B cell (primary cell): ENCODE results near the gene ADCY10. TPM values are rescaled to one million over a fixed set of nuclear protein-coding genes. Genes with fewer than 3 reads are reported as not detected.

Experiments
- ATAC-seq: fragments of 200-7000 bp; cut with Tn5 transposase; one replicate; pipeline ENCODE4 v1.10.0; 2021; ENCODE audit warnings: low read depth, mild to moderate bottlenecking, moderate number of reproducible peaks, moderate library complexity
- CTCF ChIA-PET: fragments of 350-600 bp; sonication (Branson Sonifier 250); formaldehyde crosslinking; loops from one replicate; lab custom pipeline; 2021; ENCODE audit warnings: antibody characterized with exemption, inconsistent platforms; lab: Charles Lee
- POLR2A ChIA-PET: fragments of 350-600 bp; sonication (Branson Sonifier 250); formaldehyde crosslinking; loops from one replicate; lab custom pipeline; 2021; ENCODE audit warnings: antibody characterized with exemption; lab: Charles Lee
- DNase-seq: peaks from one replicate; pipeline ENCODE4 v3.0.0; 2013
- H2AFZ ChIP-seq: 2 replicates; pipeline ENCODE4 v1.6.1; 2012; ENCODE audit warnings: mild to moderate bottlenecking, low read depth, low read length; ENCODE audit not compliant: insufficient read depth, poor library complexity, severe bottlenecking
- H3K27ac ChIP-seq, 2 donors: 1 replicate in 1 of 2; 2 replicates in 1 of 2; pipeline ENCODE4 v1.5.1; 2012 to 2013; ENCODE audit warnings: low read length in 2 of 2, mild to moderate bottlenecking in 2 of 2, moderate library complexity in 1 of 2
- H3K27me3 ChIP-seq, 4 experiments: fragments of 200-600 bp in 1 of 4; sonication (generic) in 1 of 4; replicated peaks in 1 of 4; 1 replicate in 2 of 4; 2 replicates in 2 of 4; pipeline versions ENCODE4 v1.6.1 to v1.7.0; 2013 to 2016; ENCODE audit warnings: low read length in 3 of 4, mild to moderate bottlenecking in 2 of 4, mixed read lengths in 1 of 4, moderate library complexity in 1 of 4; ENCODE audit not compliant: insufficient read depth in 4 of 4, control insufficient read depth in 3 of 4; ENCODE audit errors: control extremely low read depth in 1 of 4
- H3K36me3 ChIP-seq, 2 experiments: replicated peaks in 1 of 2; 1 replicate in 1 of 2; 2 replicates in 1 of 2; pipeline versions ENCODE4 v1.6.1 to v1.7.1; 2013; ENCODE audit warnings: low read length in 1 of 2; ENCODE audit not compliant: insufficient read depth in 2 of 2, control insufficient read depth in 1 of 2; ENCODE audit errors: control extremely low read depth in 1 of 2, extremely low read depth in 1 of 2
- H3K4me1 ChIP-seq, 2 donors: fragments of 200-600 bp in 1 of 2; sonication (generic) in 1 of 2; 1 replicate in 1 of 2; 2 replicates in 1 of 2; pipeline versions ENCODE4 v1.5.1 to v1.6.1; 2013 to 2017; ENCODE audit warnings: low read length in 2 of 2; ENCODE audit not compliant: control insufficient read depth in 2 of 2, insufficient read depth in 2 of 2
- H3K4me2 ChIP-seq: replicated peaks from 2 replicates; pipeline ENCODE3; 2012; ENCODE audit warnings: mild to moderate bottlenecking, low read depth, low read length; ENCODE audit not compliant: poor library complexity, severe bottlenecking
- H3K4me3 ChIP-seq, 5 experiments: fragments of 200-600 bp in 1 of 5; sonication (generic) in 1 of 5; 1 replicate in 3 of 5; 2 replicates in 2 of 5; pipeline versions ENCODE4 v1.5.1 to v1.7.0; 2011 to 2016; ENCODE audit warnings: low read length in 4 of 5, mild to moderate bottlenecking in 4 of 5, low read depth in 2 of 5, control low read depth in 1 of 5, moderate library complexity in 1 of 5; ENCODE audit not compliant: insufficient read depth in 1 of 5; ENCODE audit errors: control extremely low read depth in 1 of 5, extremely low read depth in 1 of 5
- H3K79me2 ChIP-seq: fragments of 200-600 bp; sonication (generic); one replicate; pipeline ENCODE4 v1.6.0; 2016; ENCODE audit warnings: low read length; ENCODE audit not compliant: control insufficient read depth, insufficient read depth
- H3K9ac ChIP-seq: fragments of 200-600 bp; sonication (generic); 2 replicates; pipeline ENCODE4 v1.6.1; 2017; ENCODE audit warnings: mild to moderate bottlenecking, low read length, moderate library complexity
- H3K9me3 ChIP-seq, 3 donors: one replicate each; pipeline versions ENCODE4 v1.6.1 to v1.7.1; 2013; ENCODE audit warnings: low read length in 2 of 3; ENCODE audit not compliant: control insufficient read depth in 2 of 3, insufficient read depth in 1 of 3; ENCODE audit errors: control extremely low read depth in 1 of 3
- H4K20me1 ChIP-seq: 2 replicates; pipeline ENCODE4 v1.6.0; 2012; ENCODE audit warnings: mild to moderate bottlenecking, low read length; ENCODE audit not compliant: insufficient read depth, control insufficient read depth, poor library complexity, severe bottlenecking
- H3K27ac Mint-ChIP-seq: one replicate; pipeline ENCODE4 v1.8.0; 2021; ENCODE audit warnings: mixed read lengths
- H3K27me3 Mint-ChIP-seq: one replicate; pipeline ENCODE4 v1.8.0; 2021; ENCODE audit warnings: mixed read lengths
- H3K4me1 Mint-ChIP-seq: one replicate; pipeline ENCODE4 v1.8.0; 2021; ENCODE audit warnings: mixed read lengths
- H3K4me3 Mint-ChIP-seq: one replicate; pipeline ENCODE4 v1.8.0; 2021; ENCODE audit warnings: mixed read lengths
- H3K9me3 Mint-ChIP-seq: one replicate; pipeline ENCODE4 v1.8.0; 2022; ENCODE audit warnings: mixed read lengths; ENCODE audit not compliant: insufficient read depth
- CTCF ChIP-seq: fragments of 200-600 bp; IDR thresholded peaks from one replicate; pipeline ENCODE4 v1.8.0; 2022; ENCODE audit warnings: antibody characterized with exemption, mild to moderate bottlenecking
- EZH2 ChIP-seq: IDR thresholded peaks from 2 replicates; pipeline ENCODE4 v1.6.1; 2012; ENCODE audit warnings: borderline replicate concordance, low read depth, mild to moderate bottlenecking, moderate library complexity, low read length; ENCODE audit not compliant: insufficient read depth, poor library complexity, severe bottlenecking
- WGBS: methylation state at CpG from one replicate; pipeline ENCODE4 v1.1.5; 2013; ENCODE audit warnings: missing lambda C conversion rate; ENCODE audit not compliant: insufficient coverage; 5-methylcytosine and 5-hydroxymethylcytosine counted together
- intact Hi-C: fragments of 100-400 bp; cut with micrococcal nuclease; formaldehyde crosslinking; loops from one replicate; pipeline ENCODE4 v1.10.0; 2022
- polyA plus RNA-seq: library from polyadenylated mRNA; depleted of rRNA; stranded (reverse); fragments of >200 nt; gene quantifications from 2 replicates; pipeline ENCODE4 v1.2.3, GENCODE V29; 2012
- total RNA-seq, 2 donors: library from RNA; stranded (reverse); fragments of 120-200 nt in 1 of 2; gene quantifications; 1 replicate in 1 of 2; 2 replicates in 1 of 2; pipeline versions ENCODE4 v1.2.3 to v1.2.4, GENCODE V29; 2013 to 2022

The ADCY10 gene
- total and polyA plus RNA-seq, 2 donors (not counting 1 experiment from before 2014, with no cell fraction given): 0.15 TPM; not detected in 1

GRCh38 chr1:167803358-167804207 is 110.4 kb downstream of the ADCY10 start:
- H3K9me3 ChIP-seq: no peaks in the 10 kb centered on the region
- intact Hi-C loops: loop anchor here (1.0 to 2.0 kb wide), 5 partner anchors 50 to 247 kb away; partner anchors contain the start of genes DCAF6, MPC2 and MPZL1
- Mint-ChIP-seq H3K9me3 (no peaks in the 10 kb centered on the region), H3K4me1 (peaks cover 23% of the 10 kb centered on the region), H3K27me3 (no peaks in the 10 kb centered on the region), H3K27ac (peak overlapping the region; percentile 6), H3K4me3 (peak overlapping the region; percentile 18)
- H3K9ac ChIP-seq: no peak overlapping the region
- ChIA-PET POLR2A (interaction anchor here (0.5 kb wide), 1 partner anchor 80 kb away, joined by 9 read pairs; no protein-coding TSS in a partner anchor), CTCF (interaction anchor here (0.7 to 3.4 kb wide), 11 partner anchors 10 to 540 kb away, joined by 3 to 11 read pairs (median 3); no protein-coding TSS in a partner anchor)
- WGBS: 15% methylated on average over 12 of the region's 12 CpGs
- peak; percentile 98 for ATAC-seq
- no peak for TF ChIP-seq EZH2
- TF ChIP-seq CTCF: peak; percentile 93
- no peak overlapping the region for H3K4me3 ChIP-seq
- H2AFZ ChIP-seq: no peak overlapping the region
- peak; percentile 92 for DNase-seq
- H3K27me3 ChIP-seq: no peaks in the 10 kb centered on the region
- H3K36me3 ChIP-seq: no peaks in the 10 kb centered on the region
- no peaks in the 10 kb centered on the region for H3K79me2 ChIP-seq
- H3K4me1 ChIP-seq: peaks cover 13 to 16% of the 10 kb centered on the region in 2 donors
- peak overlapping the region; percentile 42 for H3K4me2 ChIP-seq
- no peaks in the 10 kb centered on the region for H4K20me1 ChIP-seq
- no peak overlapping the region for H3K27ac ChIP-seq

- no peaks in the 10 kb centered on the region for H3K27me3 ChIP-seq
- Mint-ChIP-seq H3K4me1 (peaks cover 23% of the 10 kb centered on the region), H3K9me3 (no peaks in the 10 kb centered on the region), H3K27ac (no peak overlapping the region), H3K4me3 (no peak overlapping the region), H3K27me3 (no peaks in the 10 kb centered on the region)
- H2AFZ ChIP-seq: no peak overlapping the region
- no peak overlapping the region for H3K4me3 ChIP-seq
- H3K36me3 ChIP-seq: no peaks in the 10 kb centered on the region
- H3K4me2 ChIP-seq: no peak overlapping the region
- DNase-seq: no peak
- no CpG with 5 or more reads among the region's 4 CpGs for WGBS
- peaks cover 13 to 16% of the 10 kb centered on the region in 2 donors for H3K4me1 ChIP-seq
- H3K9ac ChIP-seq: no peak overlapping the region
- H3K9me3 ChIP-seq: no peaks in the 10 kb centered on the region
- TF ChIP-seq EZH2 (no peak), CTCF (no peak)
- intact Hi-C loops: loop anchor here (2.0 kb wide), 2 partner anchors 81 to 135 kb away; partner anchors contain the start of genes DCAF6, MPC2 and MPZL1
- ChIA-PET POLR2A (no interaction called here), CTCF (interaction anchor here (1.0 to 3.4 kb wide), 5 partner anchors 12 to 202 kb away, joined by 3 to 11 read pairs (median 4); no protein-coding TSS in a partner anchor)
- H3K79me2 ChIP-seq: no peaks in the 10 kb centered on the region
- no peak for ATAC-seq
- H4K20me1 ChIP-seq: no peaks in the 10 kb centered on the region
- H3K27ac ChIP-seq: no peak overlapping the region
These were observed 111.7 kb downstream of the ADCY10 start for GRCh38 chr1:167802235-167802634.
